Measurements from ENCODE around the gene AP1G2. TPM values are rescaled to one million over a fixed set of nuclear protein-coding genes. Genes with fewer than 3 reads are reported as not detected.

Gene AP1G2
- total RNA-seq, 4 donors from 2014 or later = 15.9 to 30.2 (median 20.0) TPM

GRCh38 chr14:23532658-23533057 is 34.9 kb downstream of the AP1G2 start:
- Histone ChIP-seq H3K27me3 (no peaks in the 10 kb centered on the region), H3K27ac (replicated peaks in 1 of 4) (no peak overlapping the region), H3K4me3 (no peak overlapping the region), H3K4me1 (no peaks in the 10 kb centered on the region), H3K36me3 (peaks cover 0 to 19% (median 3%) of the 10 kb centered on the region in 4 donors), H3K9me3 (no peaks in the 10 kb centered on the region)
- TF ChIP-seq POLR2AphosphoS5 (IDR thresholded peaks at IDR 0.05) = no peak
- no peak for TF ChIP-seq CTCF (IDR thresholded peaks at IDR 0.05)
- TF ChIP-seq EP300 (IDR thresholded peaks at IDR 0.05) = no peak
- TF ChIP-seq POLR2A (IDR thresholded peaks at IDR 0.05; ENCODE audit: low read depth) = no peak
- intact Hi-C loops (cut with DNase I) = no loop called here
- WGBS = 93% methylated on average over 5 of the region's 7 CpGs
- DNase-seq (ENCODE audit: extremely low spot score) = no peak

- no peaks in the 10 kb centered on the region for H3K9me3 ChIP-seq
- peaks cover 0 to 23% (median 3%) of the 10 kb centered on the region in 4 donors for H3K36me3 ChIP-seq
- H3K4me1 ChIP-seq = no peaks in the 10 kb centered on the region
- no peak for TF ChIP-seq CTCF (IDR thresholded peaks at IDR 0.05)
- TF ChIP-seq POLR2A (IDR thresholded peaks at IDR 0.05; ENCODE audit: low read depth) = no peak
- TF ChIP-seq POLR2AphosphoS5 (IDR thresholded peaks at IDR 0.05) = no peak
- no peak for TF ChIP-seq EP300 (IDR thresholded peaks at IDR 0.05)
- intact Hi-C loops (cut with DNase I) = no loop called here
- WGBS = 94% methylated on average over 12 of the region's 12 CpGs
- H3K4me3 ChIP-seq = no peak overlapping the region
- H3K27ac ChIP-seq (replicated peaks in 1 of 4) = no peak overlapping the region
- H3K27me3 ChIP-seq = no peaks in the 10 kb centered on the region
- no peak for DNase-seq (ENCODE audit: extremely low spot score)
Measured at GRCh38 chr14:23531391-23531790, 36.2 kb downstream of the AP1G2 start.

- H3K36me3 ChIP-seq = peaks cover 0 to 32% (median 6%) of the 10 kb centered on the region in 4 donors
- DNase-seq (ENCODE audit: extremely low spot score) = no peak
- 75% methylated on average over 9 of the region's 10 CpGs for WGBS
- no peaks in the 10 kb centered on the region for H3K4me1 ChIP-seq
- H3K4me3 ChIP-seq = no peak overlapping the region
- no peak for TF ChIP-seq POLR2AphosphoS5 (IDR thresholded peaks at IDR 0.05)
- TF ChIP-seq CTCF (IDR thresholded peaks at IDR 0.05) = no peak
- TF ChIP-seq EP300 (IDR thresholded peaks at IDR 0.05) = no peak
- no peak for TF ChIP-seq POLR2A (IDR thresholded peaks at IDR 0.05; ENCODE audit: low read depth)
- H3K27ac ChIP-seq (replicated peaks in 1 of 4) = peak overlapping the region in 1 of 4 donors; percentile 4
- H3K9me3 ChIP-seq = no peaks in the 10 kb centered on the region
- no peaks in the 10 kb centered on the region for H3K27me3 ChIP-seq
- intact Hi-C loops (cut with DNase I) = no loop called here
Measured at GRCh38 chr14:23530375-23531055, 37.1 kb downstream of the AP1G2 start.

- WGBS = 80% methylated on average over 3 of the region's 3 CpGs
- DNase-seq (ENCODE audit: extremely low spot score) = no peak
- H3K27me3 ChIP-seq = no peaks in the 10 kb centered on the region
- no peaks in the 10 kb centered on the region for H3K4me1 ChIP-seq
- no peak overlapping the region for H3K27ac ChIP-seq (replicated peaks in 1 of 4)
- no peak overlapping the region for H3K4me3 ChIP-seq
- peaks cover 0 to 31% (median 7%) of the 10 kb centered on the region in 4 donors for H3K36me3 ChIP-seq
- no peaks in the 10 kb centered on the region for H3K9me3 ChIP-seq
- TF ChIP-seq POLR2AphosphoS5 (IDR thresholded peaks at IDR 0.05) (no peak), EP300 (IDR thresholded peaks at IDR 0.05) (no peak), CTCF (IDR thresholded peaks at IDR 0.05) (no peak), POLR2A (IDR thresholded peaks at IDR 0.05; ENCODE audit: low read depth) (no peak)
- intact Hi-C loops (cut with DNase I) = no loop called here
Measured at GRCh38 chr14:23529016-23529415, 38.6 kb downstream of the AP1G2 start.

- no peak overlapping the region for H3K27ac ChIP-seq (replicated peaks in 1 of 4)
- H3K4me1 ChIP-seq = no peaks in the 10 kb centered on the region
- H3K4me3 ChIP-seq = no peak overlapping the region
- no peak for DNase-seq (ENCODE audit: extremely low spot score)
- TF ChIP-seq POLR2A (IDR thresholded peaks at IDR 0.05; ENCODE audit: low read depth) (no peak), CTCF (IDR thresholded peaks at IDR 0.05) (no peak), POLR2AphosphoS5 (IDR thresholded peaks at IDR 0.05) (no peak), EP300 (IDR thresholded peaks at IDR 0.05) (no peak)
- intact Hi-C loops (cut with DNase I) = no loop called here
- no peaks in the 10 kb centered on the region for H3K27me3 ChIP-seq
- H3K9me3 ChIP-seq = no peaks in the 10 kb centered on the region
- H3K36me3 ChIP-seq = peaks cover 0 to 27% (median 6%) of the 10 kb centered on the region in 4 donors
- 63% methylated on average over 1 of the region's 1 CpG for WGBS
Measured at GRCh38 chr14:23528555-23528954, 39.0 kb downstream of the AP1G2 start.

All from esophagus muscularis mucosa (tissue), 4 donors.